CD14-positive monocyte (primary cell): ENCODE measurements around the gene TACC2. TPM values are rescaled to one million over a fixed set of nuclear protein-coding genes. Genes with fewer than 3 reads are reported as not detected.

Experiments used
- DNase-seq, 3 donors: peaks; one replicate each; pipeline ENCODE4 v3.0.0-alpha.2; 2011 to 2022
- H2AFZ ChIP-seq: 2 replicates; pipeline ENCODE4 v1.6.0; 2012; ENCODE audit warnings: mild to moderate bottlenecking, low read depth, low read length, inconsistent platforms; ENCODE audit not compliant: insufficient read depth, poor library complexity, severe bottlenecking
- H3K27ac ChIP-seq, 2 donors: 1 replicate in 1 of 2; 2 replicates in 1 of 2; pipeline ENCODE4 v1.5.1; 2012 to 2013; ENCODE audit warnings: low read length in 2 of 2, control low read depth in 1 of 2, inconsistent platforms in 1 of 2, low read depth in 1 of 2, mild to moderate bottlenecking in 1 of 2
- H3K27me3 ChIP-seq, 2 donors: one replicate each; pipeline versions ENCODE4 v1.6.0 to v1.6.1; 2011 to 2013; ENCODE audit warnings: low read length in 2 of 2; ENCODE audit not compliant: control insufficient read depth in 2 of 2, insufficient read depth in 2 of 2
- H3K36me3 ChIP-seq, 2 donors: replicated peaks in 1 of 2; 1 replicate in 1 of 2; 2 replicates in 1 of 2; pipeline versions ENCODE4 v1.5.1 to v1.6.1; 2012 to 2013; ENCODE audit warnings: low read length in 2 of 2, control low read depth in 1 of 2, inconsistent platforms in 1 of 2, mild to moderate bottlenecking in 1 of 2; ENCODE audit not compliant: insufficient read depth in 2 of 2, control insufficient read depth in 1 of 2
- H3K4me1 ChIP-seq, 2 donors: 1 replicate in 1 of 2; 2 replicates in 1 of 2; pipeline versions ENCODE4 v1.5.1 to v1.6.1; 2012 to 2013; ENCODE audit warnings: low read length in 2 of 2, control low read depth in 1 of 2, inconsistent platforms in 1 of 2, mild to moderate bottlenecking in 1 of 2, moderate library complexity in 1 of 2; ENCODE audit not compliant: insufficient read depth in 2 of 2, control insufficient read depth in 1 of 2
- H3K4me2 ChIP-seq: replicated peaks from 2 replicates; pipeline ENCODE3; 2012; ENCODE audit warnings: low read length, moderate library complexity, mild to moderate bottlenecking; ENCODE audit not compliant: poor library complexity, severe bottlenecking; ENCODE audit errors: extremely low read depth
- H3K4me3 ChIP-seq, 3 experiments: fragments of 200-600 bp in 1 of 3; sonication (generic) in 1 of 3; replicated peaks in 1 of 3; 1 replicate in 2 of 3; 2 replicates in 1 of 3; pipeline ENCODE4 v1.5.1; 2011 to 2013; ENCODE audit warnings: low read length in 3 of 3, mild to moderate bottlenecking in 3 of 3, control low read depth in 2 of 3, low read depth in 2 of 3, inconsistent platforms in 1 of 3, moderate library complexity in 1 of 3
- H3K79me2 ChIP-seq: 2 replicates; pipeline ENCODE4 v1.6.0; 2012; ENCODE audit warnings: mild to moderate bottlenecking, control low read depth, inconsistent platforms, low read length, moderate library complexity; ENCODE audit not compliant: insufficient read depth
- H3K9ac ChIP-seq: 2 replicates; pipeline ENCODE4 v1.6.0; 2017; ENCODE audit warnings: low read length, mild to moderate bottlenecking; ENCODE audit not compliant: insufficient read depth, poor library complexity, severe bottlenecking
- H3K9me3 ChIP-seq, 2 donors: replicated peaks in 1 of 2; 1 replicate in 1 of 2; 2 replicates in 1 of 2; pipeline versions ENCODE4 v1.5.1 to v1.6.1; 2012 to 2013; ENCODE audit warnings: low read length in 2 of 2, control low read depth in 1 of 2; ENCODE audit not compliant: control insufficient read depth in 1 of 2, insufficient read depth in 1 of 2
- H4K20me1 ChIP-seq: 2 replicates; pipeline ENCODE4 v1.6.0; 2012; ENCODE audit warnings: mild to moderate bottlenecking, low read length, control low read depth, moderate library complexity; ENCODE audit not compliant: insufficient read depth
- H3K27ac Mint-ChIP-seq, 7 donors: one replicate each; pipeline ENCODE4 v1.8.0; 2020; ENCODE audit warnings: mild to moderate bottlenecking in 7 of 7, mixed read lengths in 7 of 7, moderate library complexity in 6 of 7, inconsistent platforms in 2 of 7
- H3K27me3 Mint-ChIP-seq, 3 donors: one replicate each; pipeline ENCODE4 v1.8.0; 2021 to 2022; ENCODE audit warnings: low read depth in 3 of 3, mild to moderate bottlenecking in 3 of 3, mixed read lengths in 3 of 3, moderate library complexity in 3 of 3, inconsistent platforms in 1 of 3
- H3K36me3 Mint-ChIP-seq, 2 donors: one replicate each; pipeline ENCODE4 v1.8.0; 2020; ENCODE audit warnings: mixed read lengths in 2 of 2, inconsistent platforms in 1 of 2, mild to moderate bottlenecking in 1 of 2
- H3K4me1 Mint-ChIP-seq: one replicate; pipeline ENCODE4 v1.8.0; 2020; ENCODE audit warnings: mild to moderate bottlenecking, mixed read lengths
- H3K4me3 Mint-ChIP-seq, 2 donors: one replicate each; pipeline ENCODE4 v1.8.0; 2020; ENCODE audit warnings: mild to moderate bottlenecking in 2 of 2, mixed read lengths in 2 of 2, moderate library complexity in 1 of 2
- H3K9me3 Mint-ChIP-seq, 7 donors: one replicate each; pipeline ENCODE4 v1.8.0; 2020 to 2022; ENCODE audit warnings: mixed read lengths in 7 of 7, mild to moderate bottlenecking in 6 of 7, moderate library complexity in 6 of 7, inconsistent platforms in 2 of 7
- WGBS: methylation state at CpG from one replicate; pipeline ENCODE4 v1.1.5; 2013; ENCODE audit warnings: missing lambda C conversion rate; ENCODE audit not compliant: insufficient coverage; 5-methylcytosine and 5-hydroxymethylcytosine counted together
- intact Hi-C, 2 donors: fragments of 100-400 bp; cut with micrococcal nuclease; formaldehyde crosslinking; loops; one replicate each; pipeline versions ENCODE4 v1.15.0 to v1.15.1; 2023
- polyA plus RNA-seq, 3 donors: library from polyadenylated mRNA; depleted of rRNA in 1 of 3; unstranded in 2 of 3; stranded (reverse) in 1 of 3; fragments of 300-500 nt in 2 of 3; fragments of >200 nt in 1 of 3; fragmentation: Illumina TruSeq in 2 of 3; gene quantifications; 1 replicate in 2 of 3; 2 replicates in 1 of 3; pipeline ENCODE4 v1.2.3, GENCODE V29; 2012 to 2021
- TF ChIP-seq, protein P1 (sequence below): fragments of 200-600 bp; IDR thresholded peaks from one replicate; pipeline ENCODE4 v1.8.0; 2022; ENCODE audit warnings: antibody characterized with exemption, mild to moderate bottlenecking

The TACC2 gene
- polyA plus RNA-seq, 3 donors: 0.03 TPM; not detected in 2

DNA sequence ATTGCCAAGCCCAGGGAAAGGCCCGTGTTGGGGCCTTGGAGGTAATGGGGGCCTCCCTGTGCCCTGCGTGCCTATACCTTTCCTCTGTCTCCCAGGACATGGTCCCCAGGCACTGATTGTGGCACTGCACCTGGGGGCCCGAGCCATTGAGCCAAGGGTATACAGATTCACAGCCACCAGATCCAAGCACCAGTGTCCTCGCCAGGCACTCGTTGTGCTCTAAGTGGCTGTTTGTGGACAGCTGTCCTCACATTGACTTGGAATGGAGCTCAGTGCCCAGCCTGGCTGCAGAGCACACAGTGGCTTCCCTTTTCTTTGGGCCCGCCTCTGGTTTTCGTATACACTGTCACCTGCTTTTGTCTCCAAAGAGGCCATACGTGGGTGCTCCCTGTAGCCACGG, 210.1 kb downstream of the TACC2 start:
- 89% methylated on average over 8 of the region's 9 CpGs for WGBS
- Histone ChIP-seq H3K9me3 (no peaks in the 10 kb centered on the region), H3K36me3 (no peaks in the 10 kb centered on the region), H3K79me2 (no peaks in the 10 kb centered on the region), H3K27me3 (no peaks in the 10 kb centered on the region), H2AFZ (no peak overlapping the region), H3K27ac (no peak overlapping the region), H3K4me1 (no peaks in the 10 kb centered on the region), H4K20me1 (no peaks in the 10 kb centered on the region), H3K9ac (no peak overlapping the region), H3K4me2 (no peak overlapping the region), H3K4me3 (no peak overlapping the region)
- Mint-ChIP-seq H3K27ac (no peak overlapping the region), H3K4me1 (no peaks in the 10 kb centered on the region), H3K27me3 (peaks cover 0 to 7% (median 3%) of the 10 kb centered on the region in 3 donors), H3K9me3 (peaks cover 0 to 6% (median 0%) of the 10 kb centered on the region in 7 donors), H3K4me3 (no peak overlapping the region), H3K36me3 (no peaks in the 10 kb centered on the region)
- no peak for DNase-seq
- intact Hi-C loops: no loop called here
- TF ChIP-seq, protein P1, sequence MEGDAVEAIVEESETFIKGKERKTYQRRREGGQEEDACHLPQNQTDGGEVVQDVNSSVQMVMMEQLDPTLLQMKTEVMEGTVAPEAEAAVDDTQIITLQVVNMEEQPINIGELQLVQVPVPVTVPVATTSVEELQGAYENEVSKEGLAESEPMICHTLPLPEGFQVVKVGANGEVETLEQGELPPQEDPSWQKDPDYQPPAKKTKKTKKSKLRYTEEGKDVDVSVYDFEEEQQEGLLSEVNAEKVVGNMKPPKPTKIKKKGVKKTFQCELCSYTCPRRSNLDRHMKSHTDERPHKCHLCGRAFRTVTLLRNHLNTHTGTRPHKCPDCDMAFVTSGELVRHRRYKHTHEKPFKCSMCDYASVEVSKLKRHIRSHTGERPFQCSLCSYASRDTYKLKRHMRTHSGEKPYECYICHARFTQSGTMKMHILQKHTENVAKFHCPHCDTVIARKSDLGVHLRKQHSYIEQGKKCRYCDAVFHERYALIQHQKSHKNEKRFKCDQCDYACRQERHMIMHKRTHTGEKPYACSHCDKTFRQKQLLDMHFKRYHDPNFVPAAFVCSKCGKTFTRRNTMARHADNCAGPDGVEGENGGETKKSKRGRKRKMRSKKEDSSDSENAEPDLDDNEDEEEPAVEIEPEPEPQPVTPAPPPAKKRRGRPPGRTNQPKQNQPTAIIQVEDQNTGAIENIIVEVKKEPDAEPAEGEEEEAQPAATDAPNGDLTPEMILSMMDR: no peak

DNA sequence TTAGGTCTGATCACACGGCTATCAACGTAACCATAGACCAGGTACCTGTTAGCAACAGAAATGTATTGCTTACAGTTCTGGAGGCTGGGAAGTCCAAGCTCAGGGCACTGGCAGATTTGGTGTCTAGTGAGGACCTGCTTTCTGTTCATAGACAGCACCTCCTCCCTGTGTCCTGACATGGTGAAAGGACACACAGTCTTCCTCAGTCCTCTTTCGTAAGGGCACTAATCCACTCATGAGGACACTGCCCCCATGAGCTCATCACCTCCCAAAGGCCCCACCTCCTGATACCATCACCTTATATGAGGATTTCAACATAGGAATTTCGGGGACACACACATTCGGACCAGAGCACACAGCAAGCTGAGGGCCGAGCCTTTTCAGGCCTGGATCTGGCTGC, 210.7 kb downstream of the TACC2 start:
- Histone ChIP-seq H2AFZ (no peak overlapping the region), H3K9ac (no peak overlapping the region), H3K27ac (no peak overlapping the region), H3K4me3 (no peak overlapping the region), H3K4me1 (no peaks in the 10 kb centered on the region), H3K9me3 (no peaks in the 10 kb centered on the region), H3K36me3 (no peaks in the 10 kb centered on the region), H3K27me3 (no peaks in the 10 kb centered on the region), H3K79me2 (no peaks in the 10 kb centered on the region), H4K20me1 (no peaks in the 10 kb centered on the region), H3K4me2 (no peak overlapping the region)
- WGBS: 96% methylated on average over 4 of the region's 6 CpGs
- H3K27me3 Mint-ChIP-seq: peaks cover 0 to 4% (median 3%) of the 10 kb centered on the region in 3 donors
- H3K4me3 Mint-ChIP-seq: no peak overlapping the region
- peaks cover 0 to 6% (median 0%) of the 10 kb centered on the region in 7 donors for H3K9me3 Mint-ChIP-seq
- TF ChIP-seq, protein P1: no peak
- H3K27ac Mint-ChIP-seq: no peak overlapping the region
- intact Hi-C loops: no loop called here
- no peaks in the 10 kb centered on the region for H3K4me1 Mint-ChIP-seq
- DNase-seq: no peak
- no peaks in the 10 kb centered on the region for H3K36me3 Mint-ChIP-seq
